IPS-15b (cell line): ENCODE data around the gene CYP21A2.
"Not testable (repeated sequence)": the region's sequence is repeated elsewhere in the genome, so short reads cannot be mapped to it uniquely, and the experiment has no call there.

Source experiments
- H3K27me3 ChIP-seq: one replicate; pipeline ENCODE4 v1.6.1; 2013; ENCODE audit warnings: low read length; ENCODE audit not compliant: control insufficient read depth, insufficient read depth
- H3K36me3 ChIP-seq: one replicate; pipeline ENCODE4 v1.6.1; 2013; ENCODE audit warnings: low read length; ENCODE audit not compliant: control insufficient read depth, insufficient read depth
- H3K4me1 ChIP-seq: one replicate; pipeline ENCODE4 v1.6.1; 2013; ENCODE audit warnings: mild to moderate bottlenecking, low read length; ENCODE audit not compliant: control insufficient read depth, insufficient read depth
- H3K4me3 ChIP-seq: one replicate; pipeline ENCODE4 v1.5.1; 2013; ENCODE audit warnings: low read depth, low read length
- H3K9ac ChIP-seq: one replicate; pipeline ENCODE4 v1.6.1; 2013; ENCODE audit warnings: low read depth, mild to moderate bottlenecking, low read length
- H3K9me3 ChIP-seq: one replicate; pipeline ENCODE4 v1.6.1; 2013; ENCODE audit warnings: mild to moderate bottlenecking, low read length; ENCODE audit not compliant: control insufficient read depth, insufficient read depth

The CYP21A2 gene

DNA sequence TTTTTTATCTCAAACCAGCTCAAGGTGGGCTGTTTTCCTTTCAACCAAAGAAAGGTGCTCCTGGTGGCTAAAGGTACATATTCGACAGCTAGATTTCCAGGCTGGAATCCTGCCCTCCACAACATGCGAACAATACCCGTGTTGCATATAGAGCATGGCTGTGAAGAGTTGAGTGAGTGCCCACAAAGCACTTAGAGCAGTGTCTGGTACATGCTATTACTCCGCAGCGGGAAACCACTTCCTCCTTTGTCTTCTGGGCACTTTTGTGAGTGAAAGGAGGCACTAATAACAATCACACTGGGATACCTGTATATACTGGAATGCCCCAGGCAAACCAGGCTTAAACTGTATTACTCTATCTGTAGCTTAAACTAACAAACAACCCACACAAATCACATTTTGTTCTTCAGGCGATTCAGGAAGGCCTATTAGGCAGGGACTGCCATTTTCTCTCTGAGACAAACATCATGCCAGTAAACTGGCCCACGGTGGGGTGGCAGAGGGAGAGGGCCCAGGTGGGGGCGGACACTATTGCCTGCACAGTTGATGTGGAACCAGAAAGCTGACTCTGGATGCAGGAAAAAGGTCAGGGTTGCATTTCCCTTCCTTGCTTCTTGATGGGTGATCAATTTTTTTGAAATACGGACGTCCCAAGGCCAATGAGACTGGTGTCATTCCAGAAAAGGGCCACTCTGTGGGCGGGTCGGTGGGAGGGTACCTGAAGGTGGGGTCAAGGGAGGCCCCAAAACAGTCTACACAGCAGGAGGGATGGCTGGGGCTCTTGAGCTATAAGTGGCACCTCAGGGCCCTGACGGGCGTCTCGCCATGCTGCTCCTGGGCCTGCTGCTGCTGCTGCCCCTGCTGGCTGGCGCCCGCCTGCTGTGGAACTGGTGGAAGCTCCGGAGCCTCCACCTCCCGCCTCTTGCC lies at the start of gene CYP21A2:
Gene CYP21A2, plus strand, starts transcription at position 818 of the 927 bp plus-strand sequence. Its CDS starts 8 bp downstream, at position 826.
- H3K36me3 ChIP-seq, H3K27me3 ChIP-seq, H3K4me1 ChIP-seq, H3K9ac ChIP-seq, H3K4me3 ChIP-seq, H3K9me3 ChIP-seq: not testable (repeated sequence)

DNA sequence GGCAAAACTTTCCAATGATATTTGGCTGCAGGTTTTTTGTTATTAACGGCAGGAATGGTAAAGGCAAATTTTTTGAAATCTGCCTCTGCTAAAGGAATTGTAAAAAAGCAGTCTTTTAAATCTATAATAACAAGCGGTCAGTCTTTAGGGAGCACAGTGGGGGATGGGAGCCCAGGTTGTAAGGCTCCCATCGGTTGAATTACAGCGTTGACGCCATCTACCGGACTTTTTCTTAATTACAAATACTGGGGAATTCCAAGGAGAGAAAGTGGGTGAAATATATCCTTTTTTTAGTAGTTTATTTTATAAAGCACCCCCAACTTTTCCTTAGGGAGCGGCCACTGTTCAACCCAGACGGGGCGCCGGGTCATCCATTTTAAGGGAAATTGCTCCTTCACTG lies 48.9 kb upstream of the CYP21A2 start:
- H3K4me3 ChIP-seq, H3K36me3 ChIP-seq, H3K4me1 ChIP-seq, H3K27me3 ChIP-seq, H3K9ac ChIP-seq, H3K9me3 ChIP-seq: not testable (repeated sequence)

DNA sequence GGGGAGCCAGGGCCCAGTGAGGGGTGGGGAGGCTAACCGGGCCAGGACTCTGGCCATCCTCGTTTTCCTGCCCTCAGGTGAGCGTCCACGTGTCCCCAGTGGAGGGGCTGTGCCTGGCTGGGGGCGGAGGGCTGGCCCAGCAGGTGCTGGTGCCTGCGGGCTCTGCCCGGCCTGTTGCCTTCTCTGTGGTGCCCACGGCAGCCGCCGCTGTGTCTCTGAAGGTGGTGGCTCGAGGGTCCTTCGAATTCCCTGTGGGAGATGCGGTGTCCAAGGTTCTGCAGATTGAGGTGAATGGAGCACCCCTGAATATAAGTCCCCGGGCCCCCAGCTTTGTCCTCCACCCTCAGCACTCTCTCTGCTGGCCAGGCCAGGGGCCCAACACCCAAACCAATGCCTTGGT lies 43.8 kb upstream of the CYP21A2 start:
- not testable (repeated sequence) for H3K4me3 ChIP-seq, H3K9me3 ChIP-seq, H3K4me1 ChIP-seq, H3K36me3 ChIP-seq, H3K27me3 ChIP-seq, H3K9ac ChIP-seq

DNA sequence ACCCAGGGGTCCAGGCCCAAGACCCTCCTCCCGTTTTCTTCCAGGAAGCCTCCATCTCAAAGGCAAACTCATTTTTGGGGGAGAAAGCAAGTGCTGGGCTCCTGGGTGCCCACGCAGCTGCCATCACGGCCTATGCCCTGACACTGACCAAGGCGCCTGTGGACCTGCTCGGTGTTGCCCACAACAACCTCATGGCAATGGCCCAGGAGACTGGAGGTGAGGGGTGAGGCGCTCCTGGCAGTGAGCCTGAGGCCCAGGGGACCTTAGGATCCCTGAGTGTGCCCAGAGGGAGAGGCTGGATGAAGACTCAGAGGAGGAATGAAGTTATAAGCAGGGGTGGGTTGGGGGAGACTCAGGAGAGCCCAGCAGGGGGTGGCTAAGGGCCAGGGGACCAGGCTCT lies 41.8 kb upstream of the CYP21A2 start:
- not testable (repeated sequence) for H3K9me3 ChIP-seq, H3K4me1 ChIP-seq, H3K27me3 ChIP-seq, H3K4me3 ChIP-seq, H3K36me3 ChIP-seq, H3K9ac ChIP-seq

DNA sequence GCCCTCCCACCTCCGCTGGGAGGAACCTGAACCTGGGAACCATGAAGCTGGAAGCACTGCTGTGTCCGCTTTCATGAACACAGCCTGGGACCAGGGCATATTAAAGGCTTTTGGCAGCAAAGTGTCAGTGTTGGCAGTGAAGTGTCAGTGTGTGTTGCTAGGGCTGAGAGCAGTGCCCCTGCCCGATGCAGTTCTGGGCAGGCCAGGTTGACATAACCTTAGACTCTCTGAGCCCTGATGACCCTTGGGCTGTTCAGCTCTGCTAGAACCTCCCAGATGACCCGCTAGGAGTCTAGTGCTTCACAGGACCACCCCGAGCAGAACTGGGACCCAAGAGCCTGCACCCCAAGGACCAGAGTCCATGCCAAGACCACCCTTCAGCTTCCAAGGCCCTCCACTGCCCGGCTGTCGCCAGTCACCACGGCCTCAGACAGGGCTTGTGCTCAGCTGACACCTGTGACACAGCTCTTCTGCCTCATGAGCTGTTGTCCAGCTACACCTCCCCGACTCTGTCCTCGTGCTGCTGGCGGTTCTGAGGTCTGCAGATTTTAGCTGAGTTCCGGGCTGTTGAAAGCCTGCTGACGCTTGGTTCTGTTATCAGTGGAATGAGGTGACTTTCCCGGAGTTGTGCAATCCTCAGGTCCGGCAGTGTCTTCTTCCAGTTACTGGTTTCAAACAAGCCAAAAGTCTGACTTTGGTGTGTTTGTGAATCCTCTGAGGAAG lies 35.5 kb upstream of the CYP21A2 start:
- H3K4me3 ChIP-seq, H3K27me3 ChIP-seq, H3K4me1 ChIP-seq, H3K9me3 ChIP-seq, H3K9ac ChIP-seq, H3K36me3 ChIP-seq: not testable (repeated sequence)

DNA sequence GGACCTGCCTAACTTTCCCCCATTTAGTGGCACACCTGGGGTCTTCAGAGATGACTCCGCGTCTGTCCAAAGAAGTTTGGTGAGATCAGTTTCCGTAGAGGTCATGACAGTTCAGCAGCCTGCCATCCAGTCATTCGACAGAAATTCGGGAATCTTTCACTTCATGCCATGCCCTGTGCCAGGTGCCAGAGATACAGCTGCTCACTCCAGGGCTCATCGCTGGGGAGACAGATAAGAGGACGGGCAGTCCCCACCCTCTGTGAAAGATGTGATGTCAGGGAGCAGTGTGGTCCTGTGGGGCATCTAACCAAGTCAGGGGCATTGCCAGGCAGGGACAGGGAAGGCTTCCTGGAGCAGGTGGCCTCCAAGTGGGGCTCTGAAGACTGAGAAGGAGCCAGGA lies 34.9 kb upstream of the CYP21A2 start:
- H3K36me3 ChIP-seq, H3K9ac ChIP-seq, H3K4me3 ChIP-seq, H3K4me1 ChIP-seq, H3K27me3 ChIP-seq, H3K9me3 ChIP-seq: not testable (repeated sequence)

DNA sequence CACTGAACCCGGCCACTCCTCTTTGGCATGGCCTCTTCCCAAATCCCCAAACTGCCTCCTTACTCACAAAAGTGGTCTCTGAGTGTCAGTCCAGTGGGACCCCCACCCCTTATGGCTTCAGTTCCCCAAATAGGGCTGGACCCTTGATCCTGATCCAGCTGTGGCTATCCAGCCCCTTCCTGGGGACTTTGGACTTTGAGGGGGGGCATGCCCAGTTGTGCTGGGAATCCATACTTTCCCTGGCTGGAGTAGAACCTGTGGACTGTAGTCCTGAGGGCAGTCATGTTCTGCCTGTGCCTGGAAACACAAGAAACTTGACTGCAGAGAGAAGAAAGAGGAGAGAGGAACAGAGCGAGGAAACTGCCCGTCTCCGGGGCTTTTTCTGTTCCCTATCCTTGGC lies 33.8 kb upstream of the CYP21A2 start:
- H3K27me3 ChIP-seq, H3K9ac ChIP-seq, H3K9me3 ChIP-seq, H3K4me1 ChIP-seq, H3K4me3 ChIP-seq, H3K36me3 ChIP-seq: not testable (repeated sequence)

DNA sequence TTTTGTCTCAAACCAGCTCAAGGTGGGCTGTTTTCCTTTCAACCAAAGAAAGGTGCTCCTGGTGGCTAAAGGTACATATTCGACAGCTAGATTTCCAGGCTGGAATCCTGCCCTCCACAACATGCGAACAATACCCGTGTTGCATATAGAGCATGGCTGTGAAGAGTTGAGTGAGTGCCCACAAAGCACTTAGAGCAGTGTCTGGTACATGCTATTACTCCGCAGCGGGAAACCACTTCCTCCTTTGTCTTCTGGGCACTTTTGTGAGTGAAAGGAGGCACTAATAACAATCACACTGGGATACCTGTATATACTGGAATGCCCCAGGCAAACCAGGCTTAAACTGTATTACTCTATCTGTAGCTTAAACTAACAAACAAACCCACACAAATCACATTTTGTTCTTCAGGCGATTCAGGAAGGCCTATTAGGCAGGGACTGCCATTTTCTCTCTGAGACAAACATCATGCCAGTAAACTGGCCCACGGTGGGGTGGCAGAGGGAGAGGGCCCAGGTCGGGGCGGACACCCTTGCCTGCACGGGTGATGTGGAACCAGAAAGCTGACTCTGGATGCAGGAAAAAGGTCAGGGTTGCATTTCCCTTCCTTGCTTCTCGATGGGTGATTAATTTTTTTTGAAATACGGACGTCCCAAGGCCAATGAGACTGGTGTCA lies 33.2 kb upstream of the CYP21A2 start:
- H3K27me3 ChIP-seq, H3K4me3 ChIP-seq, H3K36me3 ChIP-seq, H3K4me1 ChIP-seq, H3K9ac ChIP-seq, H3K9me3 ChIP-seq: not testable (repeated sequence)

DNA sequence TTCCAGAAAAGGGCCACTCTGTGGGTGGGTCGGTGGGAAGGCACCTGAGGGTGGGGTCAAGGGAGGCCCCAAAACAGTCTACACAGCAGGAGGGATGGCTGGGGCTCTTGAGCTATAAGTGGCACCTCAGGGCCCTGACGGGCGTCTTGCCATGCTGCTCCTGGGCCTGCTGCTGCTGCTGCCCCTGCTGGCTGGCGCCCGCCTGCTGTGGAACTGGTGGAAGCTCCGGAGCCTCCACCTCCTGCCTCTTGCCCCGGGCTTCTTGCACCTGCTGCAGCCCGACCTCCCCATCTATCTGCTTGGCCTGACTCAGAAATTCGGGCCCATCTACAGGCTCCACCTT lies 32.7 kb upstream of the CYP21A2 start:
- H3K9me3 ChIP-seq, H3K36me3 ChIP-seq, H3K27me3 ChIP-seq, H3K9ac ChIP-seq, H3K4me1 ChIP-seq, H3K4me3 ChIP-seq: not testable (repeated sequence)

DNA sequence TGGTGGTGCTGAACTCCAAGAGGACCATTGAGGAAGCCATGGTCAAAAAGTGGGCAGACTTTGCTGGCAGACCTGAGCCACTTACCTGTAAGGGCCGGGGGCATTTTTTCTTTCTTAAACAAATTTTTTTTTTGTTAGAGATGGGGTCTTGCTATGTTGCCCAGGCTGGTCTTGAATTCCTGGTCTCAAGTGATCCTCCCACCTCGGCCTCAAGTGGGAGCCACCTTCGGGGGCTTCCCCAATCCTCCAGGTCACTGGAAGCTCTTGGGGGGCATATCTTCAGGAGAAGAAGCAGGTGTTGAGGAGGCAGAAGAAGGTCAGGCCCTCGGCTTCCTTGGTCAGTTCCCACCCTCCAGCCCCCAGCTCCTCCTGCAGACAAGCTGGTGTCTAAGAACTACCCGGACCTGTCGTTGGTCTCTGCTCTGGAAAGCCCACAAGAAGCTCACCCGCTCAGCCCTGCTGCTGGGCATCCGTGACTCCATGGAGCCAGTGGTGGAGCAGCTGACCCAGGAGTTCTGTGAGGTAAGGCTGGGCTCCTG lies 32.2 kb upstream of the CYP21A2 start:
- H3K9me3 ChIP-seq, H3K27me3 ChIP-seq, H3K4me1 ChIP-seq, H3K36me3 ChIP-seq, H3K9ac ChIP-seq, H3K4me3 ChIP-seq: not testable (repeated sequence)

DNA sequence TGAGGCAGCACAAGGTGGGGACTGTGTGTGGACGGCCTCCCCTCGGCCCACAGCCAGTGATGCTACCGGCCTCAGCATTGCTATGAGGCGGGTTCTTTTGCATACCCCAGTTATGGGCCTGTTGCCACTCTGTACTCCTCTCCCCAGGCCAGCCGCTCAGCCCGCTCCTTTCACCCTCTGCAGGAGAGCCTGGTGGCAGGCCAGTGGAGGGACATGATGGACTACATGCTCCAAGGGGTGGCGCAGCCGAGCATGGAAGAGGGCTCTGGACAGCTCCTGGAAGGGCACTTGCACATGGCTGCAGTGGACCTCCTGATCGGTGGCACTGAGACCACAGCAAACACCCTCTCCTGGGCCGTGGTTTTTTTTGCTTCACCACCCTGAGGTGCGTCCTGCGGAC lies 31.1 kb upstream of the CYP21A2 start:
- not testable (repeated sequence) for H3K4me3 ChIP-seq, H3K27me3 ChIP-seq, H3K9me3 ChIP-seq, H3K36me3 ChIP-seq, H3K9ac ChIP-seq, H3K4me1 ChIP-seq

DNA sequence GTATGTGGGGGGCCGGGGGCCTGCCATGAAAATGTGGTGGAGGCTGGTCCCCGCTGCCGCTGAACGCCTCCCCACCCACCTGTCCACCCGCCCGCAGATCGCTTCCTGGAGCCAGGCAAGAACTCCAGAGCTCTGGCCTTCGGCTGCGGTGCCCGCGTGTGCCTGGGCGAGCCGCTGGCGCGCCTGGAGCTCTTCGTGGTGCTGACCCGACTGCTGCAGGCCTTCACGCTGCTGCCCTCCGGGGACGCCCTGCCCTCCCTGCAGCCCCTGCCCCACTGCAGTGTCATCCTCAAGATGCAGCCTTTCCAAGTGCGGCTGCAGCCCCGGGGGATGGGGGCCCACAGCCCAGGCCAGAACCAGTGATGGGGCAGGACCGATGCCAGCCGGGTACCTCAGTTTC lies 30.2 kb upstream of the CYP21A2 start:
- H3K9ac ChIP-seq, H3K9me3 ChIP-seq, H3K27me3 ChIP-seq, H3K36me3 ChIP-seq, H3K4me3 ChIP-seq, H3K4me1 ChIP-seq: not testable (repeated sequence)
